GM12878 (cell line): Measurements from ENCODE around the gene WDR93.

Experiments
- CTCF ChIP-seq, 3 experiments: IDR thresholded peaks in 2 of 3; conservative IDR thresholded peaks in 1 of 3; 2 replicates each; pipeline ENCODE4 v1.5.1; 2011; ENCODE audit warnings: low read depth in 3 of 3, low read length in 3 of 3, mild to moderate bottlenecking in 3 of 3, control low read depth in 2 of 3, moderate library complexity in 2 of 3, inconsistent platforms in 1 of 3, mixed read lengths in 1 of 3; ENCODE audit not compliant: control insufficient read depth in 2 of 3, insufficient read depth in 1 of 3; ENCODE audit errors: extremely low read depth in 1 of 3
- EZH2 ChIP-seq: IDR thresholded peaks from 2 replicates; pipeline ENCODE4 v1.6.1; 2012; ENCODE audit warnings: low read depth, mild to moderate bottlenecking, control low read depth, inconsistent platforms, low read length, borderline replicate concordance; ENCODE audit not compliant: control insufficient read depth
- HCFC1 ChIP-seq: fragments of 150-350 bp; IDR thresholded peaks from 2 replicates; pipeline ENCODE4 v1.6.1; 2014; ENCODE audit warnings: low read length
- MEF2A ChIP-seq: IDR thresholded peaks from 2 replicates; pipeline ENCODE4 v1.6.1; 2011; ENCODE audit warnings: low read depth, mild to moderate bottlenecking, low read length, moderate library complexity; ENCODE audit not compliant: insufficient read depth
- NFIC ChIP-seq: IDR thresholded peaks from 2 replicates; pipeline ENCODE4 v1.6.1; 2012; ENCODE audit warnings: low read depth, mild to moderate bottlenecking, inconsistent platforms, low read length, moderate library complexity
- SUZ12 ChIP-seq: fragments of 200-600 bp; sonication (generic); IDR thresholded peaks from one replicate; pipeline ENCODE4 v1.6.1; 2018; ENCODE audit warnings: antibody characterized with exemption, mild to moderate bottlenecking; ENCODE audit not compliant: unreplicated experiment
- TCF12 ChIP-seq: IDR thresholded peaks from 2 replicates; pipeline ENCODE4 v1.6.1; 2011; ENCODE audit warnings: low read depth, mild to moderate bottlenecking, low read length
- USF2 ChIP-seq: IDR thresholded peaks from 2 replicates; pipeline ENCODE4 v1.6.1; 2011; ENCODE audit warnings: low read depth, low read length, improper control_type of control experiment, borderline replicate concordance
- YY1 ChIP-seq: IDR thresholded peaks from 2 replicates; pipeline ENCODE4 v1.6.1; 2011; ENCODE audit warnings: low read depth, mild to moderate bottlenecking, low read length
- ZNF274 ChIP-seq: IDR thresholded peaks from one replicate; pipeline ENCODE4 v1.8.0; 2011; ENCODE audit not compliant: insufficient read length, insufficient read depth

- TF ChIP-seq NFIC (no peak), CTCF (IDR thresholded peaks at IDR 0.05 in 2 of 3, conservative IDR thresholded peaks at IDR 0.05 in 1 of 3; ENCODE audit: control insufficient read depth in 2 of 3, extremely low read depth in 1 of 3, insufficient read depth in 1 of 3, low read depth in 3 of 3, low read length in 3 of 3) (no peak), EZH2 (no peak), USF2 (no peak), ZNF274 (no peak), SUZ12 (no peak), TCF12 (no peak), HCFC1 (no peak), YY1 (no peak), MEF2A (no peak)
Measured at GRCh38 chr15:89745768-89746167, 55.2 kb downstream of the WDR93 start.
